ENCODE data around the gene ATP6V0E2. TPM values are rescaled to one million over a fixed set of nuclear protein-coding genes. Genes with fewer than 3 reads are reported as not detected.

ATP6V0E2 gene
- total RNA-seq, 2 experiments from 2014 or later = 31.8 to 32.4 TPM

- intact Hi-C loops (cut with micrococcal nuclease) = loop anchor here (10.0 kb wide), 3 partner anchors 869 to 1209 kb away; partner anchors contain the start of genes AGAP3, FASTK and TMUB1
- Mint-ChIP-seq H3K4me1 (ENCODE audit: low read depth) (peaks cover 51% of the 10 kb centered on the region), H3K27ac (no peak overlapping the region), H3K9me3 (no peaks in the 10 kb centered on the region), H3K36me3 (ENCODE audit: low read depth) (peaks cover 3% of the 10 kb centered on the region), H3K4me3 (no peak overlapping the region), H3K27me3 (ENCODE audit: low read depth) (no peaks in the 10 kb centered on the region)
- CTCF ChIA-PET = no interaction called here
- no peak for DNase-seq
Measured at GRCh38 chr7:149875396-149875795, 1.6 kb downstream of the ATP6V0E2 start.

GRCh38 chr7:149877890-149878522 lies 4.2 kb downstream of the ATP6V0E2 start:
- Mint-ChIP-seq H3K9me3 (no peaks in the 10 kb centered on the region), H3K4me3 (no peak overlapping the region), H3K27me3 (ENCODE audit: low read depth) (no peaks in the 10 kb centered on the region), H3K27ac (no peak overlapping the region), H3K36me3 (ENCODE audit: low read depth) (peaks cover 1% of the 10 kb centered on the region), H3K4me1 (ENCODE audit: low read depth) (peaks cover 34% of the 10 kb centered on the region)
- CTCF ChIA-PET = no interaction called here
- intact Hi-C loops (cut with micrococcal nuclease) = loop anchor here (10.0 kb wide), 3 partner anchors 867 to 1207 kb away; partner anchors contain the start of genes AGAP3, FASTK and TMUB1
- DNase-seq = no peak

DNA sequence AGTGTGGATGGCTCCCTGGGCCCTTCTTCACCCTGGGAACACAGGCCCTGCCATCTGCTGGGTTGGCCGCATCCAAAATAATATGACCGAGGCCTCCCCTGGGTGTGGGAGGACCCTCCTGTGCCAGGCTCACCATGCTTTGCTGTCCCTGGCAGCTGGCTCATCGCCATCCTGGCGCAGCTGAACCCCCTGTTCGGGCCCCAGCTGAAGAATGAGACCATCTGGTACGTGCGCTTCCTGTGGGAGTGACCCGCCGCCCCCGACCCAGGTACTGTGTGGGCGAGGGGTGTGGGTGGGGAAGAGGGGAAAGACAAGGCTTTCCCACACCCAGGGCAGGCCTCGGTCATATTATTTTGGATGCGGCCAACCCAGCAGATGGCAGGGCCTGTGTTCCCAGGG lies 4.8 kb downstream of the ATP6V0E2 start:
- Mint-ChIP-seq H3K27me3 (ENCODE audit: low read depth) (no peaks in the 10 kb centered on the region), H3K4me1 (ENCODE audit: low read depth) (peaks cover 36% of the 10 kb centered on the region), H3K27ac (no peak overlapping the region), H3K9me3 (no peaks in the 10 kb centered on the region), H3K4me3 (no peak overlapping the region), H3K36me3 (ENCODE audit: low read depth) (peaks cover 1% of the 10 kb centered on the region)
- CTCF ChIA-PET = interaction anchor here (1.1 kb wide), 1 partner anchor 11 kb away, joined by 3 read pairs; no protein-coding TSS in a partner anchor
- intact Hi-C loops (cut with micrococcal nuclease) = loop anchor here (10.0 kb wide), 3 partner anchors 866 to 1206 kb away; partner anchors contain the start of genes AGAP3, FASTK and TMUB1
- no peak for DNase-seq

GRCh38 chr7:149879271-149879743 lies 5.5 kb downstream of the ATP6V0E2 start:
- Mint-ChIP-seq H3K9me3 (no peaks in the 10 kb centered on the region), H3K4me3 (no peak overlapping the region), H3K27ac (no peak overlapping the region), H3K36me3 (ENCODE audit: low read depth) (peaks cover 1% of the 10 kb centered on the region), H3K4me1 (ENCODE audit: low read depth) (peaks cover 34% of the 10 kb centered on the region), H3K27me3 (ENCODE audit: low read depth) (no peaks in the 10 kb centered on the region)
- intact Hi-C loops (cut with micrococcal nuclease) = loop anchor here (10.0 kb wide), 3 partner anchors 865 to 1205 kb away; partner anchors contain the start of genes AGAP3, FASTK and TMUB1
- CTCF ChIA-PET = interaction anchor here (0.6 to 1.1 kb wide), 2 partner anchors 12 to 255 kb away, joined by 3 read pairs; no protein-coding TSS in a partner anchor
- no peak for DNase-seq

DNA sequence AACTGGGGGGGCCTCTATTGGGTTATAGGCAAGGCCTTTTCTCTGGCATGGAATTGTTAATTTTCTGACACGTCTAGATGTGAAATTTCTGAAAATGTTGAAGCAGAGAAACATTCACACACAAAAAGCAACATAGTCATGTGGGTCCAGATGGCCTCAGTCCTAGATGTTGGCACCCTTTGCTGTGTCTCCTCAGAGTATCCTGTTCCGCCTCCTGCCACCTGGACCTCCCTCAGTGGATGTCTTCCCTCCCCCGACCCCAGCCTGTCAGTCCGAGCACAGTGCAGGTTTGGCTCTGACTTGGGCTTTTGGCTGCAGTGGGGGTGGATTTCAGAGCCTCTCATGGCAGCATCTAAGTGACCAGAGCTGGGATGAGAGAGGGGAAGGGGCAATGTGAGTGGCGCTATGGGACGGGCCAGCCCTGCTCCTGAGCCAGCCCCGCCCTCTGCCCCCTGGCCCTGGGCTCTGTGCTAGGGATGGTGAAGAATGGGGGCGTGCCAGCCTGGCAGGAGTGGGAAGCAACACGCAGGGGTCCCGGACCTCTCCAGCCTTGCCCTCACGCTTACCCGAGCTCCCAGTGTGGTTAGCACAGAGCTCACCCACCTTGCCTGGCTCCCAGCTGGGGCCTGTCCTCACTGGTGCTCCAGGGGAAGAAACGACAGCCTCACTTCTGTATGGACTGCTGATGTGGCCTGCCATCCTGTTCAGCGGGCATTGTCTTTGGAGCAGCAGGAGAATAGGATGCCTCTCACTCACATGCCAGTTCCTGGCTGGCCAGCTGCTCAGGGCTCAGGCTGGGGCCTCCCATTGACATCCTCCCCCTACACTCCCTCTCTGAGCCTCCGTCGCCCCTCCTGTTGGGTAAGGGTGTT lies 6.2 kb downstream of the ATP6V0E2 start:
- H3K4me3 Mint-ChIP-seq = no peak overlapping the region
- no peak overlapping the region for H3K27ac Mint-ChIP-seq
- CTCF ChIA-PET = interaction anchor here (0.6 to 1.1 kb wide), 2 partner anchors 13 to 256 kb away, joined by 3 read pairs; no protein-coding TSS in a partner anchor
- H3K27me3 Mint-ChIP-seq (ENCODE audit: low read depth) = no peaks in the 10 kb centered on the region
- no peaks in the 10 kb centered on the region for H3K9me3 Mint-ChIP-seq
- intact Hi-C loops (cut with micrococcal nuclease) = loop anchor here (5.0 to 10.0 kb wide), 4 partner anchors 122 to 1205 kb away; partner anchors contain the start of genes AGAP3, FASTK and TMUB1
- H3K4me1 Mint-ChIP-seq (ENCODE audit: low read depth) = peaks cover 27% of the 10 kb centered on the region
- DNase-seq = no peak
- H3K36me3 Mint-ChIP-seq (ENCODE audit: low read depth) = peaks cover 1% of the 10 kb centered on the region

DNA sequence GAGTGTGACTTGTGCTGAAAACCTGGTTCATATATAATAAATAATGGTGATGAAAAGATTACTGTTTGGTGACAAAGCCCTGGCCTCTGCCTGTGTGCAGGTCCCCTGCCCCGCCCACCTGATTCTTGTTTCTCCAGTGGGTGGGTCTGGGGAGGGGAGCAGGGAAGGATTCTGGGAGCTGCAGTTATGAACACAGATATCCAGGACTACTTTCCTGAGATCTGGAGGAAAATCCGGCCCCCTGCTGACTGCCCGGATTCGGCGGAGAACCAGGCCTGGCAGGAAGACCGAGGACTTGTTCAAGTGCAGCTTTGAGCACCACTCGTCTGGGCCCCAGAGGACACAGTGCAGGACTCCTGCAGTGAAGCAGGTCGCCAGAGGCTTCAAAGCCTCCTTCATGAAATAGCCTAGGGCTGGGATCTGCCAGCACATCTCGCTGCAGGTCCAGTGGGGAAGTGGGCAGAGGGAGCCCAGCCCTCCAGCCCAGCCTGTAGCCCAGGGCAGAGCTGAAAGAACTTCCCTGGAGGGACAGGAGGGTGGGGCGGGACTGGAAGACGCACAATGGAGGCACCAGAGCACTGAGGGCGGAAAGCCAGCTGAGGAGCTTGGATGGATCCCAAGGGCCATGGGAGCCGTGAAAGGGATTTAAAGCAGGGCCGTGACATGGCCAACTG lies 7.0 kb downstream of the ATP6V0E2 start:
- H3K27ac Mint-ChIP-seq = no peak overlapping the region
- peaks cover 19% of the 10 kb centered on the region for H3K4me1 Mint-ChIP-seq (ENCODE audit: low read depth)
- DNase-seq = no peak
- peaks cover 1% of the 10 kb centered on the region for H3K36me3 Mint-ChIP-seq (ENCODE audit: low read depth)
- CTCF ChIA-PET = interaction anchor here (1.3 to 2.0 kb wide), 2 partner anchors 26 to 121 kb away, joined by 3 to 6 read pairs; no protein-coding TSS in a partner anchor
- no peaks in the 10 kb centered on the region for H3K9me3 Mint-ChIP-seq
- intact Hi-C loops (cut with micrococcal nuclease) = loop anchor here (5.0 kb wide), 1 partner anchor 122 kb away; no protein-coding TSS in a partner anchor
- no peak overlapping the region for H3K4me3 Mint-ChIP-seq
- H3K27me3 Mint-ChIP-seq (ENCODE audit: low read depth) = no peaks in the 10 kb centered on the region

- Mint-ChIP-seq H3K36me3 (ENCODE audit: low read depth) (peaks cover 5% of the 10 kb centered on the region), H3K27me3 (ENCODE audit: low read depth) (no peaks in the 10 kb centered on the region), H3K27ac (no peak overlapping the region), H3K9me3 (no peaks in the 10 kb centered on the region), H3K4me1 (ENCODE audit: low read depth) (peaks cover 13% of the 10 kb centered on the region), H3K4me3 (no peak overlapping the region)
- no peak for DNase-seq
- CTCF ChIA-PET = interaction anchor here (1.3 to 2.0 kb wide), 4 partner anchors 10 to 120 kb away, joined by 3 to 6 read pairs (median 4); no protein-coding TSS in a partner anchor
- intact Hi-C loops (cut with micrococcal nuclease) = loop anchor here (2.0 to 5.0 kb wide), 2 partner anchors 121 to 395 kb away; no protein-coding TSS in a partner anchor
Measured at GRCh38 chr7:149881328-149882247, 7.8 kb downstream of the ATP6V0E2 start.

DNA sequence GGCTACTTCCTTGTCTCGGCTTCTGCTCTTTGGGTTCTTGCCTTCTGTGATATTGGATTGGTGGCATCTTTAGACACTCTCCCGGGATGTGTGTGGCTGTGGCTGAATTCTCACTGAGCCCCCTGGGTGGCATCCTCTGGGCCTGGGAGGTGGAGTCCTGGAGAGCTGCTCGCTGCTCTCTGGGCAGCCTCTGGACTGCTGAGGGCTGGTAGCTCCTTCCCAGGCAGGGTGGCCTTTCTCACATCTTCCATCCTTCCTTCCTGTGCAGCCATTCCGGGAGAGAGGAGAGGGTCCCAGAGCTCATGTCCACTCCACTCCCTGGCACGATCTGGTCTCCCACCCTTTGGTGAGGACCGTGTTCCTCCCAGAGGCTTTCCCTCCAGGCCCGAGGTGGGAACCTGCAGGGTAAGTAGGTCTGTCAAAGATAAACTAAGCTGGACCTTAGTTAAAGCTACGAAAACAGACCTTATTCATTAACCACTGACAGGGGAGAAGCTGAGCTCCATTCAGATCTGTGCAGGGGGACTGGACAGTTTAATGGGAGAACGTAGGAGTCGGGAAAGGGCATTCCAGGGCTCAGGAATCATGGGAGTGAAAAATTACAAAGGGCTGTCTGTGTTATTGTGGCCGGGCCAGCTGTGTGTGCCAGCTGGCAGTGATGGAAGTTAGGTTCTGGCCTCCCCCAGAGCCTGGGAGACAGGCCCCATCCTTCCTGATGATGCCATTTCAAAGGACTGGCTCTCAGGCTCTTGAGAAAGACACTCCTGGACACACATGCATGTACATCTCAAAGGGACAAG lies 8.7 kb downstream of the ATP6V0E2 start:
- H3K36me3 Mint-ChIP-seq (ENCODE audit: low read depth) = peaks cover 5% of the 10 kb centered on the region
- intact Hi-C loops (cut with micrococcal nuclease) = loop anchor here (1.0 to 5.0 kb wide), 3 partner anchors 120 to 394 kb away; no protein-coding TSS in a partner anchor
- no peak for DNase-seq
- H3K27me3 Mint-ChIP-seq (ENCODE audit: low read depth) = no peaks in the 10 kb centered on the region
- H3K4me3 Mint-ChIP-seq = no peak overlapping the region
- no peak overlapping the region for H3K27ac Mint-ChIP-seq
- no peaks in the 10 kb centered on the region for H3K9me3 Mint-ChIP-seq
- CTCF ChIA-PET = interaction anchor here (1.3 to 2.0 kb wide), 8 partner anchors 8 to 119 kb away, joined by 3 to 6 read pairs (median 4); no protein-coding TSS in a partner anchor
- H3K4me1 Mint-ChIP-seq (ENCODE audit: low read depth) = peaks cover 13% of the 10 kb centered on the region

- CTCF ChIA-PET = interaction anchor here (0.6 to 1.9 kb wide), 9 partner anchors 8 to 451 kb away, joined by 3 to 6 read pairs (median 4); no protein-coding TSS in a partner anchor
- no peak overlapping the region for H3K4me3 Mint-ChIP-seq
- no peak overlapping the region for H3K27ac Mint-ChIP-seq
Measured at GRCh38 chr7:149883048-149883438, 9.3 kb downstream of the ATP6V0E2 start.

DNA sequence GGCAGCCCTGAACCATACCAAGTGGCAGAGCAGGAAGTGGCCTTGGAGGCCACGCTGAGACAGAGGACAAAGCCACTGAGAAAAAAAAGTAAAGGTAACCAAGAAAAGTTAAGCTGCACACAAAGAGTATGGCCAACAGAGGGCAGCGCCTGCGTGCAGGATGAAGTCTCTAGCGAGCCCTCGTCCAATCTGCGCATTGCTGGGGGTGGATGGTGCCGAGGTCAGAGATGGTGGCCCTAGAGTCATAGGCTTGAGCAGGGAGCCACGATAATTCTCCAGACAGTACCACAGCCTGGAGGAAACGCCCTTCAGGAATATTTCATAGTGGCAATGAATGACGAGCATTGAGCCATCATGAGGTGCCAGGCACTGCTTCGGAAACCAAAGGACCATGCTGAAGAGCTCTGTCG lies 9.7 kb downstream of the ATP6V0E2 start:
- H3K27ac Mint-ChIP-seq = no peak overlapping the region
- intact Hi-C loops (cut with micrococcal nuclease) = loop anchor here (1.0 to 5.0 kb wide), 3 partner anchors 119 to 393 kb away; no protein-coding TSS in a partner anchor
- peaks cover 7% of the 10 kb centered on the region for H3K36me3 Mint-ChIP-seq (ENCODE audit: low read depth)

More at GRCh38 chr7:149883048-149883438, 9.3 kb downstream of the ATP6V0E2 start:
- H3K4me1 Mint-ChIP-seq (ENCODE audit: low read depth) = peaks cover 9% of the 10 kb centered on the region
- intact Hi-C loops (cut with micrococcal nuclease) = loop anchor here (1.0 to 5.0 kb wide), 3 partner anchors 119 to 394 kb away; no protein-coding TSS in a partner anchor
- DNase-seq = no peak
- no peaks in the 10 kb centered on the region for H3K27me3 Mint-ChIP-seq (ENCODE audit: low read depth)
- H3K9me3 Mint-ChIP-seq = no peaks in the 10 kb centered on the region
- H3K36me3 Mint-ChIP-seq (ENCODE audit: low read depth) = peaks cover 7% of the 10 kb centered on the region

More for the DNA sequence above, 9.7 kb downstream of the ATP6V0E2 start:
- CTCF ChIA-PET = interaction anchor here (0.6 to 1.9 kb wide), 11 partner anchors 9 to 483 kb away, joined by 3 to 6 read pairs (median 3); no protein-coding TSS in a partner anchor
- Mint-ChIP-seq H3K4me3 (no peak overlapping the region), H3K4me1 (ENCODE audit: low read depth) (peaks cover 8% of the 10 kb centered on the region), H3K27me3 (ENCODE audit: low read depth) (no peaks in the 10 kb centered on the region), H3K9me3 (no peaks in the 10 kb centered on the region)
- peak; percentile 80 for DNase-seq

Measured in activated naive CD4-positive, alpha-beta T cell treated with anti-CD3 and anti-CD28 coated beads for 36 hours (primary cell).